IMR-90 (cell line): ENCODE results near the gene ELMO1. TPM values are rescaled to one million over a fixed set of nuclear protein-coding genes. Genes with fewer than 3 reads are reported as not detected.

Experiments used
- ATAC-seq: fragments of 200-7000 bp; cut with Tn5 transposase; 2 replicates; pipeline ENCODE4 v1.9.1; 2020; ENCODE audit warnings: low read depth, mild to moderate bottlenecking, moderate library complexity
- BruUV-seq: library from RNA; stranded (reverse); fragments of 400-500 nt; replicated peaks from 2 replicates; lab custom pipeline; 2021; lab: Mats Ljungman, UMichigan
- CTCF ChIA-PET: fragments of 300-600 bp; formaldehyde crosslinking; extraction: SDS; loops from one replicate; lab custom pipeline; 2021; ENCODE audit warnings: antibody characterized with exemption; lab: Yijun Ruan, JAX
- POLR2A ChIA-PET: fragments of 300-600 bp; sonication (Branson Sonifier 250); formaldehyde crosslinking; loops from one replicate; lab custom pipeline; 2022; ENCODE audit warnings: antibody characterized with exemption; ENCODE audit not compliant: unreplicated experiment; lab: Charles Lee
- DNase-seq: peaks from one replicate; pipeline ENCODE4 v3.0.0; 2013
- H2AFZ ChIP-seq: replicated peaks from 2 replicates; pipeline ENCODE3; 2013; ENCODE audit warnings: low read length, mild to moderate bottlenecking; ENCODE audit not compliant: poor library complexity
- H2AK5ac ChIP-seq: 2 replicates; pipeline ENCODE4 v1.6.1; 2013; ENCODE audit warnings: low read depth, low read length, inconsistent platforms
- H2AK9ac ChIP-seq: replicated peaks from 2 replicates; pipeline ENCODE3; 2013; ENCODE audit warnings: mild to moderate bottlenecking, low read depth, low read length, moderate library complexity; ENCODE audit not compliant: poor library complexity
- H2BK120ac ChIP-seq: 2 replicates; pipeline ENCODE4 v1.6.1; 2013; ENCODE audit warnings: low read depth, low read length, inconsistent platforms
- H2BK15ac ChIP-seq: 3 replicates; pipeline ENCODE4 v1.6.1; 2013; ENCODE audit warnings: low read depth, low read length, inconsistent platforms
- H2BK20ac ChIP-seq: 2 replicates; pipeline ENCODE4 v1.6.1; 2013; ENCODE audit warnings: low read depth, mild to moderate bottlenecking, inconsistent platforms, low read length, moderate library complexity
- H2BK5ac ChIP-seq: 2 replicates; pipeline ENCODE4 v1.6.1; 2013; ENCODE audit warnings: mild to moderate bottlenecking, low read depth, low read length, inconsistent platforms; ENCODE audit not compliant: poor library complexity, severe bottlenecking
- H3K14ac ChIP-seq: replicated peaks from 2 replicates; pipeline ENCODE4 v1.6.1; 2013; ENCODE audit warnings: low read depth, low read length, inconsistent platforms
- H3K18ac ChIP-seq: 2 replicates; pipeline ENCODE4 v1.6.1; 2013; ENCODE audit warnings: low read depth, low read length, control low read depth
- H3K23ac ChIP-seq: 2 replicates; pipeline ENCODE4 v1.6.1; 2013; ENCODE audit warnings: low read depth, low read length, inconsistent platforms
- H3K27ac ChIP-seq: 2 replicates; pipeline ENCODE4 v1.5.1; 2013; ENCODE audit warnings: mild to moderate bottlenecking, control low read depth, low read length; ENCODE audit not compliant: insufficient read depth
- H3K27me3 ChIP-seq: 2 replicates; pipeline ENCODE4 v1.6.1; 2013; ENCODE audit warnings: low read length; ENCODE audit not compliant: control insufficient read depth, insufficient read depth
- H3K36me3 ChIP-seq: 2 replicates; pipeline ENCODE4 v1.6.1; 2013; ENCODE audit warnings: low read length, mixed read lengths; ENCODE audit not compliant: control insufficient read depth, insufficient read depth
- H3K4ac ChIP-seq: 2 replicates; pipeline ENCODE4 v1.6.1; 2013; ENCODE audit warnings: low read depth, low read length, inconsistent platforms
- H3K4me1 ChIP-seq: 2 replicates; pipeline ENCODE4 v1.6.1; 2013; ENCODE audit warnings: low read length, mixed read lengths; ENCODE audit not compliant: control insufficient read depth, insufficient read depth
- H3K4me2 ChIP-seq: 2 replicates; pipeline ENCODE4 v1.6.1; 2013; ENCODE audit warnings: low read depth, mild to moderate bottlenecking, control low read depth, low read length, moderate library complexity
- H3K4me3 ChIP-seq: 2 replicates; pipeline ENCODE4 v1.5.1; 2013; ENCODE audit warnings: low read depth, mild to moderate bottlenecking, control low read depth, low read length, moderate library complexity; ENCODE audit not compliant: insufficient read depth
- H3K56ac ChIP-seq: 2 replicates; pipeline ENCODE4 v1.6.1; 2013; ENCODE audit warnings: low read length, inconsistent platforms; ENCODE audit not compliant: insufficient read depth; ENCODE audit errors: extremely low read depth
- H3K79me1 ChIP-seq, 2 experiments: 2 replicates each; pipeline ENCODE4 v1.6.1; 2013; ENCODE audit warnings: low read length in 2 of 2, inconsistent platforms in 1 of 2, low read depth in 1 of 2
- H3K9ac ChIP-seq: 2 replicates; pipeline ENCODE4 v1.6.1; 2013; ENCODE audit warnings: low read depth, low read length, control low read depth
- H3K9me1 ChIP-seq: 2 replicates; pipeline ENCODE4 v1.6.1; 2013; ENCODE audit warnings: low read length, inconsistent platforms; ENCODE audit not compliant: insufficient read depth
- H3K9me3 ChIP-seq: 2 replicates; pipeline ENCODE4 v1.6.1; 2013; ENCODE audit warnings: low read length; ENCODE audit not compliant: control insufficient read depth, insufficient read depth
- H4K20me1 ChIP-seq: 2 replicates; pipeline ENCODE4 v1.6.1; 2013; ENCODE audit warnings: low read length, inconsistent platforms; ENCODE audit not compliant: insufficient read depth
- H4K5ac ChIP-seq: 2 replicates; pipeline ENCODE4 v1.6.1; 2013; ENCODE audit warnings: mild to moderate bottlenecking, low read depth, low read length, control low read depth
- H4K8ac ChIP-seq, 2 experiments: 2 replicates each; pipeline ENCODE4 v1.6.1; 2013; ENCODE audit warnings: low read depth in 2 of 2, low read length in 2 of 2, control low read depth in 1 of 2, inconsistent platforms in 1 of 2
- H4K91ac ChIP-seq: 2 replicates; pipeline ENCODE4 v1.6.1; 2013; ENCODE audit warnings: low read depth, low read length, inconsistent platforms; ENCODE audit not compliant: insufficient read depth
- CHD1 ChIP-seq: IDR thresholded peaks from 2 replicates; pipeline ENCODE4 v1.6.1; 2012; ENCODE audit warnings: low read depth, low read length, improper control_type of control experiment
- CTCF ChIP-seq: conservative IDR thresholded peaks from 2 replicates; pipeline ENCODE4 v1.5.1; 2012; ENCODE audit warnings: mild to moderate bottlenecking, low read depth, low read length, improper control_type of control experiment
- ELK1 ChIP-seq: fragments of 150-350 bp; IDR thresholded peaks from 2 replicates; pipeline ENCODE4 v1.6.1; 2016; ENCODE audit warnings: low read depth, mild to moderate bottlenecking, low read length, moderate library complexity, borderline replicate concordance
- MAZ ChIP-seq: IDR thresholded peaks from 2 replicates; pipeline ENCODE4 v1.6.1; 2012; ENCODE audit warnings: low read depth, mild to moderate bottlenecking, low read length, improper control_type of control experiment, moderate library complexity, borderline replicate concordance
- MXI1 ChIP-seq: IDR thresholded peaks from 2 replicates; pipeline ENCODE4 v1.6.1; 2012; ENCODE audit warnings: low read depth, mild to moderate bottlenecking, low read length, moderate library complexity, borderline replicate concordance
- NFE2L2 ChIP-seq: fragments of 150-350 bp; IDR thresholded peaks from 2 replicates; pipeline ENCODE4 v1.6.1; 2016; ENCODE audit warnings: low read depth, mild to moderate bottlenecking, low read length
- RAD21 ChIP-seq: IDR thresholded peaks from 2 replicates; pipeline ENCODE4 v1.6.1; 2012; ENCODE audit warnings: low read length, improper control_type of control experiment
- RCOR1 ChIP-seq: IDR thresholded peaks from 2 replicates; pipeline ENCODE4 v1.6.1; 2012; ENCODE audit warnings: mild to moderate bottlenecking, low read length, improper control_type of control experiment; ENCODE audit not compliant: insufficient replicate concordance
- RFX5 ChIP-seq: IDR thresholded peaks from 2 replicates; pipeline ENCODE4 v1.8.0; 2012; ENCODE audit warnings: low read depth, mild to moderate bottlenecking, low read length, moderate library complexity
- USF2 ChIP-seq: fragments of 150-350 bp; IDR thresholded peaks from 2 replicates; pipeline ENCODE4 v1.6.1; 2017; ENCODE audit warnings: mild to moderate bottlenecking, antibody characterized with exemption, low read length, low read depth
- WGBS, 2 experiments: methylation state at CpG; one replicate each; pipeline versions ENCODE4 v1.1.5 to v1.1.7; 2013; ENCODE audit warnings: missing lambda C conversion rate in 2 of 2; ENCODE audit not compliant: insufficient read length in 1 of 2; ENCODE audit errors: extremely low coverage in 2 of 2; 5-methylcytosine and 5-hydroxymethylcytosine counted together
- dilution Hi-C: fragments of 300-500 bp; cut with HindIII; formaldehyde crosslinking; loops from one replicate; pipeline ENCODE4 v1.14.3; 2018; ENCODE audit warnings: low sequenced_read_pairs; ENCODE audit not compliant: unreplicated experiment
- in situ Hi-C: fragments of 300-500 bp; cut with MboI; formaldehyde crosslinking; loops from 3 replicates; pipeline ENCODE4 v1.14.3; 2019; ENCODE audit warnings: low sequenced_read_pairs, inconsistent platforms, mixed read lengths
- intact Hi-C: fragments of 100-400 bp; cut with micrococcal nuclease; formaldehyde crosslinking; loops from 2 replicates; pipeline ENCODE4 v1.10.0; 2022
- polyA plus RNA-seq, 3 experiments: library from polyadenylated mRNA; depleted of rRNA; stranded (reverse); fragments of >200 nt; gene quantifications; 2 replicates each; pipeline ENCODE4 v1.2.3, GENCODE V29; 2012; ENCODE audit warnings: low replicate concordance in 1 of 3
- total RNA-seq: library from RNA; depleted of rRNA; stranded (reverse); fragments of >200 nt; gene quantifications from 2 replicates; pipeline ENCODE4 v1.2.3, GENCODE V29; 2012

The ELMO1 gene
- total and polyA plus RNA-seq, 2 of the 4 experiments (the other 2 are of a cell fraction) = 0.03 TPM; not detected in 1

- no peaks in the 10 kb centered on the region for H3K9me3 ChIP-seq
- H3K23ac ChIP-seq = no peak overlapping the region
- H4K20me1 ChIP-seq = no peaks in the 10 kb centered on the region
- no peak overlapping the region for H2AK5ac ChIP-seq
- no TSS peak for BruUV-seq
- H4K5ac ChIP-seq = no peak overlapping the region
- no peak overlapping the region for H2AFZ ChIP-seq
- no peak overlapping the region for H4K91ac ChIP-seq
- no peak overlapping the region for H2BK5ac ChIP-seq
- H2BK15ac ChIP-seq = no peak overlapping the region
- no peak overlapping the region for H3K56ac ChIP-seq
- POLR2A ChIA-PET = no interaction called here
- H3K18ac ChIP-seq = no peak overlapping the region
- H3K4me2 ChIP-seq = no peak overlapping the region
- no peak overlapping the region for H4K8ac ChIP-seq
- H3K27ac ChIP-seq = no peak overlapping the region
- ATAC-seq (no peak), DNase-seq (no peak)
- H3K14ac ChIP-seq = no peak overlapping the region
- CTCF ChIA-PET = no interaction called here
- no peaks in the 10 kb centered on the region for H3K4me1 ChIP-seq
- H3K4ac ChIP-seq = no peak overlapping the region
- TF ChIP-seq RCOR1 (no peak), RAD21 (no peak), ELK1 (no peak), CHD1 (no peak), USF2 (no peak), RFX5 (no peak), CTCF (no peak), MXI1 (no peak), MAZ (no peak), NFE2L2 (no peak)
- dilution Hi-C loops (no loop called here), in situ Hi-C loops (no loop called here), intact Hi-C loops (no loop called here)
- 79% methylated on average over 2 of the region's 6 CpGs; no CpG with 5 or more reads in 1 of the 2 experiments for WGBS, 2 experiments
- H3K4me3 ChIP-seq = no peak overlapping the region
- H3K9ac ChIP-seq = no peak overlapping the region
- H2BK120ac ChIP-seq = no peak overlapping the region
- H2AK9ac ChIP-seq = no peak overlapping the region
- H3K79me1 ChIP-seq = no peaks in the 10 kb centered on the region
- H3K9me1 ChIP-seq = no peaks in the 10 kb centered on the region
- H2BK20ac ChIP-seq = no peak overlapping the region
- no peaks in the 10 kb centered on the region for H3K36me3 ChIP-seq
- H3K27me3 ChIP-seq = no peaks in the 10 kb centered on the region
Observed at GRCh38 chr7:37231613-37232012, 217.1 kb downstream of the ELMO1 start.
